ENCODE data around the gene DYNC1I1. TPM values are rescaled to one million over a fixed set of nuclear protein-coding genes. Genes with fewer than 3 reads are reported as not detected.

The DYNC1I1 gene
- total and polyA plus RNA-seq, 2 donors (not counting 3 experiments of a cell fraction or from before 2014, with no cell fraction given), result 1.8 to 3.6 TPM

DNA sequence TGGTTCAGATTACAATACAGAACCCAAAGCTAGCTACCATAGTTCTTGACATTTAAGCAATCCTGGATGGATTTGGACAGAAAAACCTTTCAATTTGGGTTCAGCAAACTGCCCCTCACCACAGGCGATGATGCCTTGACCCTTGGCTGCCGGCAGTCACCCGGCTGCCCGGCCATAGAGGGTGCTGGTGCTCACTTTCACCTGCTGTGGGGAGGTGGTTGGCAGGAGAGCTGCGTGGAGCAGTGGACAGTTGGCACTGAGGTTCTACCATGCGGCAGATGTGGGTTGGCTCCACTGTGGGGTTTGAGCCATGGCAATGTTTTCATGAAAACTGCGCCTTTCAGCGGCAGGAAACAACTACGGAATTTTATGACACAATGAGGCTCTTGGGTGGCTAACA is 99.5 kb downstream of the DYNC1I1 start:
- POLR2A ChIA-PET, result no interaction called here
- H3K27me3 ChIP-seq (ENCODE audit: control insufficient read depth in 2 of 2, insufficient read depth in 2 of 2, low read length in 2 of 2), result no peaks in the 10 kb centered on the region
- H3K9ac ChIP-seq (replicated peaks; ENCODE audit: extremely low read depth, insufficient read depth, low read length), result no peak overlapping the region
- FAIRE-seq (no peak), DNase-seq (ENCODE audit: low read depth, low spot score) (no peak)
- dilution Hi-C loops (cut with MboI; ENCODE audit: extremely low pct_ligation_motif_present, low sequenced_read_pairs), result no loop called here
- no peak overlapping the region for H3K4me3 ChIP-seq (replicated peaks in 1 of 3; ENCODE audit: insufficient read depth in 1 of 3, low read depth in 1 of 3, low read length in 3 of 3)
- CTCF ChIA-PET, result interaction anchor here (0.6 to 9.7 kb wide), 32 partner anchors 8 to 1309 kb away, joined by 3 to 274 read pairs (median 8); no protein-coding TSS in a partner anchor
- no peaks in the 10 kb centered on the region for H3K9me3 ChIP-seq (replicated peaks; ENCODE audit: control insufficient read depth, insufficient read depth, low read length)
- intact Hi-C loops (cut with micrococcal nuclease), result loop anchor here (1.0 to 10.0 kb wide), 7 partner anchors 26 to 437 kb away; partner anchors contain the start of gene PON2
- H3K4me2 ChIP-seq (ENCODE audit: insufficient read depth, low read length), result no peak overlapping the region
- H3K79me2 ChIP-seq (ENCODE audit: control insufficient read depth, insufficient read depth, low read length), result no peaks in the 10 kb centered on the region
- H3K27ac ChIP-seq (ENCODE audit: insufficient read depth, low read depth, low read length), result no peak overlapping the region
- no peaks in the 10 kb centered on the region for H3K9me1 ChIP-seq (replicated peaks; ENCODE audit: control insufficient read depth, extremely low read depth, insufficient read depth, low read length)
- no peaks in the 10 kb centered on the region for H4K20me1 ChIP-seq (replicated peaks; ENCODE audit: control insufficient read depth, extremely low read depth, insufficient read depth, low read length)
- no peak overlapping the region for H2AFZ ChIP-seq (ENCODE audit: low read depth, low read length)
- peaks cover 29% of the 10 kb centered on the region for H3K4me1 ChIP-seq (ENCODE audit: control insufficient read depth, extremely low read depth, insufficient read depth, low read length)
- no TSS peak for BruUV-seq (replicated peaks)
- H3K36me3 ChIP-seq (ENCODE audit: control insufficient read depth in 2 of 2, extremely low read depth in 1 of 2, insufficient read depth in 2 of 2, low read length in 2 of 2), result no peaks in the 10 kb centered on the region
- TF ChIP-seq POLR2AphosphoS5 (IDR thresholded peaks at IDR 0.05; ENCODE audit: insufficient read depth, low read depth, low read length) (no peak), MYC (IDR thresholded peaks at IDR 0.05; ENCODE audit: low read depth, low read length) (no peak), JUN (IDR thresholded peaks at IDR 0.05; ENCODE audit: borderline replicate concordance, insufficient read depth, insufficient read length, low read depth) (no peak), FOS (IDR thresholded peaks at IDR 0.05; ENCODE audit: borderline replicate concordance, insufficient read depth, low read length) (no peak), EZH2 (IDR thresholded peaks at IDR 0.05; ENCODE audit: borderline replicate concordance, low read depth, low read length, severe bottlenecking) (no peak), POLR2A (IDR thresholded peaks at IDR 0.05; ENCODE audit: low read depth, low read length) (no peak), GATA2 (IDR thresholded peaks at IDR 0.05; ENCODE audit: insufficient read depth, insufficient read length, low read depth, low read length) (no peak)
- TF ChIP-seq, protein P1, sequence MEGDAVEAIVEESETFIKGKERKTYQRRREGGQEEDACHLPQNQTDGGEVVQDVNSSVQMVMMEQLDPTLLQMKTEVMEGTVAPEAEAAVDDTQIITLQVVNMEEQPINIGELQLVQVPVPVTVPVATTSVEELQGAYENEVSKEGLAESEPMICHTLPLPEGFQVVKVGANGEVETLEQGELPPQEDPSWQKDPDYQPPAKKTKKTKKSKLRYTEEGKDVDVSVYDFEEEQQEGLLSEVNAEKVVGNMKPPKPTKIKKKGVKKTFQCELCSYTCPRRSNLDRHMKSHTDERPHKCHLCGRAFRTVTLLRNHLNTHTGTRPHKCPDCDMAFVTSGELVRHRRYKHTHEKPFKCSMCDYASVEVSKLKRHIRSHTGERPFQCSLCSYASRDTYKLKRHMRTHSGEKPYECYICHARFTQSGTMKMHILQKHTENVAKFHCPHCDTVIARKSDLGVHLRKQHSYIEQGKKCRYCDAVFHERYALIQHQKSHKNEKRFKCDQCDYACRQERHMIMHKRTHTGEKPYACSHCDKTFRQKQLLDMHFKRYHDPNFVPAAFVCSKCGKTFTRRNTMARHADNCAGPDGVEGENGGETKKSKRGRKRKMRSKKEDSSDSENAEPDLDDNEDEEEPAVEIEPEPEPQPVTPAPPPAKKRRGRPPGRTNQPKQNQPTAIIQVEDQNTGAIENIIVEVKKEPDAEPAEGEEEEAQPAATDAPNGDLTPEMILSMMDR (IDR thresholded peaks at IDR 0.05; ENCODE audit: extremely low read depth in 1 of 2, insufficient read depth in 1 of 2, low read depth in 1 of 2, low read length in 2 of 2), result no peak
- TF ChIP-seq, protein P2, sequence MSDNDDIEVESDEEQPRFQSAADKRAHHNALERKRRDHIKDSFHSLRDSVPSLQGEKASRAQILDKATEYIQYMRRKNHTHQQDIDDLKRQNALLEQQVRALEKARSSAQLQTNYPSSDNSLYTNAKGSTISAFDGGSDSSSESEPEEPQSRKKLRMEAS (IDR thresholded peaks at IDR 0.05; ENCODE audit: insufficient read depth, insufficient read length), result no peak
